ENCODE results near the gene PTCD2.

PTCD2 gene

DNA sequence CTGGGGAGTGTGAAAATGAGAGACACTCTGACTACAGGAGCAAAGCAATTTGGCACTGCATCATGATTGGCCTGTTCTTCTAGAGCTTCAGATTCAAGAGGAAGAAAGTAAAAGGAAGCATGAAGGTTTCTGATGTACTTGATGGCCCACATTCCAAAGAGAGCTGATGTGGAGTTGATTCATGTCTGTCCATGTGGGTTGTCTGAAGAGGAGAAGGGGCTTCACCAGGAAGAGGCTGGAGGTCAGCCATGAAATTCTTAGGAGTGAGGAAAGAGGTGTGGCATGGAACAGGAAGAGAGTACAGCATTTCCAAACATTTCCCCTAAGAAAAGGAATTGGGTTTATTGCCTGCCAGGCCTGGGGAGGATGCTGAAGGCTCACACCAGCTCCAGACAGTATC is 70.7 kb downstream of the PTCD2 start:
- TF ChIP-seq, protein P1, sequence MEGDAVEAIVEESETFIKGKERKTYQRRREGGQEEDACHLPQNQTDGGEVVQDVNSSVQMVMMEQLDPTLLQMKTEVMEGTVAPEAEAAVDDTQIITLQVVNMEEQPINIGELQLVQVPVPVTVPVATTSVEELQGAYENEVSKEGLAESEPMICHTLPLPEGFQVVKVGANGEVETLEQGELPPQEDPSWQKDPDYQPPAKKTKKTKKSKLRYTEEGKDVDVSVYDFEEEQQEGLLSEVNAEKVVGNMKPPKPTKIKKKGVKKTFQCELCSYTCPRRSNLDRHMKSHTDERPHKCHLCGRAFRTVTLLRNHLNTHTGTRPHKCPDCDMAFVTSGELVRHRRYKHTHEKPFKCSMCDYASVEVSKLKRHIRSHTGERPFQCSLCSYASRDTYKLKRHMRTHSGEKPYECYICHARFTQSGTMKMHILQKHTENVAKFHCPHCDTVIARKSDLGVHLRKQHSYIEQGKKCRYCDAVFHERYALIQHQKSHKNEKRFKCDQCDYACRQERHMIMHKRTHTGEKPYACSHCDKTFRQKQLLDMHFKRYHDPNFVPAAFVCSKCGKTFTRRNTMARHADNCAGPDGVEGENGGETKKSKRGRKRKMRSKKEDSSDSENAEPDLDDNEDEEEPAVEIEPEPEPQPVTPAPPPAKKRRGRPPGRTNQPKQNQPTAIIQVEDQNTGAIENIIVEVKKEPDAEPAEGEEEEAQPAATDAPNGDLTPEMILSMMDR (conservative IDR thresholded peaks at IDR 0.05; ENCODE audit: low read length), result no peak
- DNase-seq (ENCODE audit: low read depth), result no peak
- no peak overlapping the region for H3K4me3 ChIP-seq (ENCODE audit: low read length)

DNA sequence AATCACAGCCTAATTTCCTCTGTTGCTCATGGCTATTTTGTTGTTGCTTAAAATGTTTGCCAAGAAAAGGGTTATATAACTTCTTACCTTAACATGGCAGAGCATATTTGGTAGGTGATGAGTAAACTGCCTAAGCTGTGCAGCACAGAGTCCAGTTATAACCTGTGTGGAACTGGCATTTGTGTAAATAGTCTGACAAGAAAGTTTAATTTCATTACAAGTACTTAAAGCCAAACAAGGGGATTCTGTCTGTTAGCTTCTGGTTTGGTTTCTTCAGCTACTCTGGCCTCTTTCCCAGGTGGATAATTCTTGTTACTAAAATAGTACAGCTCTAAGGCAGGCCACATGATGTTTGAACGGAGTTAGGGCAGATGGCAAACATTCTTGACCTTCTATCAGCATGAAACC is 72.2 kb downstream of the PTCD2 start:
- peak; percentile 68 for DNase-seq (ENCODE audit: low read depth)
- H3K4me3 ChIP-seq (ENCODE audit: low read length), result no peak overlapping the region
- TF ChIP-seq, protein P1 (conservative IDR thresholded peaks at IDR 0.05; ENCODE audit: low read length), result no peak

DNA sequence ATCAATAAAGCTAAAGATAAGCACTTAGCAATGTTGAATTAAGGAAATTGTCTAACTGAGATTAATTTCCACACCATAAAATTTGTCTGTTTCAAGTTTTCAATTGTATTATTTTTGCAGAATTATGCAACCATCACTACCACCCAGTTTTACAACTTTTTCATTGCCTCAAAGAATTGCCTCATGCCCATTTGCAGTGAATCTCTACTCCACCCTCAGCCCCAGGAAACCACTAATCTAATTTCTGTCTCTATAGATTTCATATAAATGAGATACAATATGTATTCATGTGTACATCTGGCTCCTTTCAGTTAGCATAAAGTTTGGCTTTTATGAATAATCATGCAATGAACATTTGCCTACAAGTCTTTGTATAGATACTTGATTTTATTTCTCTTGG is 72.9 kb downstream of the PTCD2 start:
- TF ChIP-seq, protein P1 (conservative IDR thresholded peaks at IDR 0.05; ENCODE audit: low read length), result no peak
- no peak for DNase-seq (ENCODE audit: low read depth)
- no peak overlapping the region for H3K4me3 ChIP-seq (ENCODE audit: low read length)

DNA sequence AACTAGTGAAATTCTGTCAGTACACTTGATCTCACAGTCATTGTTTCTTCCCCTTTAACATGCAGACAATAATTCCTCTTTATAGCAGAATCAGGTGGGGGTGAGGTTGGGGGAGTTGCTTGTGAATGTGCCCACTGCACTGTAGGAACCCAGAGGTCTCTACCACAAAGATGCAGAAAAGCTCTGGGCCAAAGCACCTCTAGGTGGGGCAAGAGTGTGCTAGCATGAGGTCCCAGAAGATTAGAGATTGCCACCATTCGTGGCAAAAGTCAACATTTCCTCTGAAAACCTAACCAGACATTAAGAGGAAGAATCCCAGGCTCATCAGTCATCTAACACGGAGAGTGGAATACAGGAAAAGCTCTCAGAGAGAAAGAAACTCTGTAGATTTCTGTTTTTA is 74.5 kb downstream of the PTCD2 start:
- no peak for DNase-seq (ENCODE audit: low read depth)
- no peak overlapping the region for H3K4me3 ChIP-seq (ENCODE audit: low read length)
- TF ChIP-seq, protein P1 (conservative IDR thresholded peaks at IDR 0.05; ENCODE audit: low read length), result peak; percentile 28; the same call in 1 of the 2 replicates

DNA sequence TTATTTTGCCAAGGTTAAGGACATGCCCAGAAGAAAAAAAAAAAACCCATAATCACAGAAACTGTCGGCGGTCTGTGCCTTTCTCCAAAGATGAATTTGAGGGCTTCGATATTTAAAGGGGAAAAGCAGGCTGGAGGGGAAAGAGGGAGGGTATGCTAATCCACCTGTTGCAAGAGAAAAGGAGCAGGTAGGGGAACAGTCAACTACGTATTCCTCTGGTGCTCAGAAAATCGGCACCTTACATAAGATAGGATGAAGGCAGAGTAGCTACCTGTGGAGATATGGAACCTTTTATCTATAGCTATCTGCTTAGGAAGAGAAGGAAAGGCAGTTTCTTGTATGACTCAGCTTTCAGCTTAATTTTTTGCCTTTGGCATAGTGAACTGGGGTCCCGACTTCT is 77.7 kb downstream of the PTCD2 start:
- no peak overlapping the region for H3K4me3 ChIP-seq (ENCODE audit: low read length)
- no peak for DNase-seq (ENCODE audit: low read depth)
- TF ChIP-seq, protein P1 (conservative IDR thresholded peaks at IDR 0.05; ENCODE audit: low read length), result no peak

DNA sequence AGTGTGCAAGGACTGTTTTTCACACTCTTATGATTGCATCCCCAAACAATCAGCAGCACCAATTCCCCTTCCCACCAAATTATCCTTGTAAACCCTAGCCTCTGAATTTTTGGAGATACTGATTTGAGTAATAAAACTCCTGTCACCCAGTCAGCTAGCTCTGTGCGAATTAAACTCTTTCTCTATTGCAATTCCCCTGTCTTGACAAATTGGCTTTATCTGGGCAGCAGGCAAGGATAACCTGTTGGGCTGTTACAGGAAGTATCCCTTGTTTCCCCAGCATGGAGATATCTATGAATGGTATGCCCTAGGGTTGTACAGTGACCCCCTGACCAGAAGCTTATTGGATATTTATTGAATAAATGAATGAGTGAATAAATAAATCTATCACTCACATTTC is 80.8 kb downstream of the PTCD2 start:
- DNase-seq (ENCODE audit: low read depth), result no peak
- TF ChIP-seq, protein P1 (conservative IDR thresholded peaks at IDR 0.05; ENCODE audit: low read length), result no peak
- H3K4me3 ChIP-seq (ENCODE audit: low read length), result no peak overlapping the region

DNA sequence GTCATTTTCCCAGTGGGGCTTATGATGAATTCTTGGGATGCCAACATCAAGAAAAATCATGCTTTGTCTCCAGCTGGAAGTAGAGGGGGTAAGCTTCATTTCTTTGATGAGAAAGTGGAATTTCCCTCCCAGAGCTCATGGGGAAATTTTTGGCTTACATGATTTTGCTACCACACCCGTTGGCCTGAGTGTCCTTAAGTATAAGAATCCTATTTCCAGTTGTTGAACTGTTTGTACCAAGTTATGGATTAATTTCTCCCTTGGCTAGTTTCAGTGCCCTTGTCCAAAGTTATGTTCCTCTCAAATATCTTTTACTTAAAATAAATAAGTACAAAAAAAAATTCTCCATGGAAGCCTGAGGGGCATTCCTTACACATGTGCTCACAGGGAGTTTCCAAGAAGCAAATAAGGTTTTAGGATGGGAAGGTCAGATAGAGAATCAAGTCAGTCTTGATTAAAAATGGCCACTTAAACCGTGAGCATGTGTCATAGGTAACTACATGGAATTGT is 82.3 kb downstream of the PTCD2 start:
- TF ChIP-seq, protein P1 (conservative IDR thresholded peaks at IDR 0.05; ENCODE audit: low read length), result no peak
- DNase-seq (ENCODE audit: low read depth), result peak; percentile 52
- H3K4me3 ChIP-seq (ENCODE audit: low read length), result no peak overlapping the region

All from AG10803 (cell line).